Ovary (tissue), 9 donors: ENCODE measurements around the gene BTBD18. TPM values are rescaled to one million over a fixed set of nuclear protein-coding genes. Genes with fewer than 3 reads are reported as not detected.

Source experiments
- DNase-seq, 5 donors: peaks; one replicate each; pipeline ENCODE4 v3.0.0-alpha.2; 2019 to 2020
- H3K27ac ChIP-seq, 2 donors: fragments of 200-600 bp; one replicate each; pipeline versions ENCODE4 v1.5.1 to v1.8.0; 2019 to 2022
- H3K27me3 ChIP-seq: fragments of 200-600 bp; one replicate; pipeline ENCODE4 v1.8.0; 2022
- H3K36me3 ChIP-seq: fragments of 200-600 bp; sonication (generic); one replicate; pipeline ENCODE4 v1.5.1; 2019
- H3K4me1 ChIP-seq: one replicate; pipeline ENCODE4 v1.8.1; 2013; ENCODE audit warnings: mild to moderate bottlenecking, moderate library complexity; ENCODE audit not compliant: insufficient read depth
- H3K4me3 ChIP-seq: fragments of 200-600 bp; sonication (generic); one replicate; pipeline ENCODE4 v1.5.1; 2017
- H3K9me3 ChIP-seq, 2 donors: fragments of 200-600 bp in 1 of 2; sonication (generic) in 1 of 2; one replicate each; pipeline versions ENCODE4 v1.5.1 to v1.8.1; 2013 to 2019; ENCODE audit warnings: mild to moderate bottlenecking in 1 of 2, moderate library complexity in 1 of 2
- CTCF ChIP-seq, 3 donors: fragments of 450-650 bp in 2 of 3; fragments of 200-600 bp in 1 of 3; IDR thresholded peaks; one replicate each; pipeline versions ENCODE4 v1.5.1 to v1.8.0; 2016 to 2022; ENCODE audit warnings: antibody characterized with exemption in 3 of 3, mild to moderate bottlenecking in 1 of 3
- EP300 ChIP-seq: sonication (generic); formaldehyde crosslinking; IDR thresholded peaks from one replicate; pipeline ENCODE4 v1.6.1; 2017; ENCODE audit warnings: antibody characterized with exemption
- POLR2A ChIP-seq: fragments of 450-650 bp; IDR thresholded peaks from one replicate; pipeline ENCODE4 v1.6.1; 2017; ENCODE audit warnings: antibody characterized with exemption, mild to moderate bottlenecking, moderate library complexity
- WGBS, 3 donors: extraction: QIAGEN DNeasy Blood & Tissue Kit in 1 of 3; methylation state at CpG; one replicate each; pipeline versions ENCODE4 v1.1.5 to v1.1.7; 2013 to 2017; 5-methylcytosine and 5-hydroxymethylcytosine counted together
- intact Hi-C, 4 donors: fragments of 100-400 bp; cut with DNase I; formaldehyde crosslinking; loops; one replicate each; pipeline versions ENCODE4 v1.11.0 to v1.15.1; 2022 to 2023
- polyA plus RNA-seq, 2 donors: library from polyadenylated mRNA; stranded (reverse); fragments of 200-250 nt in 1 of 2; fragments of 350-450 nt in 1 of 2; fragmentation: Illumina TruSeq in 1 of 2; extraction: RNeasy Lipid Tissue Mini Kit (QIAGEN cat#74804) in 1 of 2; gene quantifications; one replicate each; pipeline ENCODE4 v1.2.3, GENCODE V29; 2013 to 2014
- total RNA-seq, 7 donors: library from RNA; depleted of rRNA in 2 of 7; stranded (reverse); fragments of >200 nt in 2 of 7; fragmentation: NEBNext Ultra II Directional in 3 of 7; extraction: Animal tissue kit (Norgen Biotek cat#: 25700) in 3 of 7; gene quantifications; one replicate each; pipeline versions ENCODE4 v1.1.0 to v1.2.4, GENCODE V29; 2016 to 2023
- donor health status: DM: no; HTN: no; CAD: no; lungs with moderate emphysema.
- donor health status: DM: no; HTN: no; CAD: no.
- donor health status: Bipolar disorder and iron deficiency.
- donor health status: DM: yes; HTN: yes; CAD: no.
- donor health status: DM: no; HTN: no; CAD: no.
- donor health status: DM: yes; HTN: yes; CAD: no.

Gene BTBD18
- total and polyA plus RNA-seq, 9 donors, result 0.02 TPM; not detected in 8

- no peak for DNase-seq
- peaks cover 7% of the 10 kb centered on the region for H3K4me1 ChIP-seq
- H3K4me3 ChIP-seq, result no peak overlapping the region
- H3K9me3 ChIP-seq, result no peaks in the 10 kb centered on the region
- no peaks in the 10 kb centered on the region for H3K27me3 ChIP-seq
- H3K36me3 ChIP-seq, result no peaks in the 10 kb centered on the region
- 87 to 89% (median 88%) methylated on average over 22 of the region's 22 CpGs for WGBS, 3 donors
- no peak overlapping the region for H3K27ac ChIP-seq
- no peak for TF ChIP-seq EP300
- no peak for TF ChIP-seq POLR2A
- no peak for TF ChIP-seq CTCF (IDR thresholded peaks at IDR 0.05)
- intact Hi-C loops, result loop anchor here in 1 of 4 donors (10.0 kb wide), 1 partner anchor 47 kb away; the partner anchor contains the start of gene SELENOH
Measured at GRCh38 chr11:57791321-57792059, 39.9 kb upstream of the BTBD18 start.

DNA sequence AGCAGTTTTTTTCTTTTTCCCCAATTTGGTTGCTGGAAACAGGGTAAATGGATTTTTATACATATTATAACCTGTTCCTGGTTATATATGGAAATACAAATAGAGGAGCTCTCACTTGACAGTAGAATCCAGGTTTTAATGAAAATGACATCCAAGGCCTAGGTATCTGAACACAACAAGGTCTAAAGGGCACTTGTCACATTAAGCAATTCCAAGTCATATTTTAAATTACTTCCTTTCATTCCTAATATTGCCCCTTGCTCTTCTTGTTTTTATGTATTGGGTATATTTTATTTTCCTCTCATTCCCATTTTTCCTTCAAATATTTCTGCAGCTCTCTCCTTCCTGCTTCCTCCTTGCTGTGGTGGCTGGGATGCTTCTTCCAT is 37.1 kb upstream of the BTBD18 start:
- DNase-seq, result no peak
- intact Hi-C loops, result no loop called here
- H3K9me3 ChIP-seq, result no peaks in the 10 kb centered on the region
- H3K27me3 ChIP-seq, result no peaks in the 10 kb centered on the region
- no peak overlapping the region for H3K27ac ChIP-seq
- H3K4me1 ChIP-seq, result peaks cover 7% of the 10 kb centered on the region
- H3K4me3 ChIP-seq, result no peak overlapping the region
- TF ChIP-seq CTCF (IDR thresholded peaks at IDR 0.05), result no peak
- no peak for TF ChIP-seq EP300
- no peak for TF ChIP-seq POLR2A
- no peaks in the 10 kb centered on the region for H3K36me3 ChIP-seq

GRCh38 chr11:57787920-57788702 is 36.5 kb upstream of the BTBD18 start:
- no peak overlapping the region for H3K27ac ChIP-seq
- 73 to 81% (median 80%) methylated on average over 6 of the region's 6 CpGs for whole genome bisulfite sequencing, 3 donors
- H3K36me3 ChIP-seq, result no peaks in the 10 kb centered on the region
- peaks cover 7% of the 10 kb centered on the region for H3K4me1 ChIP-seq
- no peak for TF ChIP-seq EP300
- TF ChIP-seq POLR2A, result no peak
- no peak for TF ChIP-seq CTCF (IDR thresholded peaks at IDR 0.05)
- no peak for DNase-seq
- H3K4me3 ChIP-seq, result no peak overlapping the region
- no peaks in the 10 kb centered on the region for H3K27me3 ChIP-seq
- intact Hi-C loops, result no loop called here
- H3K9me3 ChIP-seq, result no peaks in the 10 kb centered on the region

- Histone ChIP-seq H3K9me3 (no peaks in the 10 kb centered on the region), H3K4me3 (no peak overlapping the region), H3K27ac (no peak overlapping the region), H3K4me1 (peaks cover 12% of the 10 kb centered on the region), H3K36me3 (no peaks in the 10 kb centered on the region), H3K27me3 (no peaks in the 10 kb centered on the region)
- no peak for TF ChIP-seq CTCF (IDR thresholded peaks at IDR 0.05)
- no peak for TF ChIP-seq EP300
- no peak for TF ChIP-seq POLR2A
- 77 to 84% (median 81%) methylated on average over 4 of the region's 4 CpGs for WGBS, 3 donors
- intact Hi-C loops, result no loop called here
- DNase-seq, result no peak
Measured at GRCh38 chr11:57787006-57787604, 35.5 kb upstream of the BTBD18 start.
